MM.1S (cell line): ENCODE measurements around the gene LASP1NB.

Experiments
- EZH2 ChIP-seq: fragments of 300-600 bp; sonication (generic); optimal IDR thresholded peaks from 2 replicates; pipeline ENCODE3; 2017; ENCODE audit warnings: low read depth, mild to moderate bottlenecking, antibody characterized with exemption, low read length, mixed read lengths
- TF ChIP-seq, protein P1 (sequence below): fragments of 300-600 bp; sonication (generic); IDR thresholded peaks from 2 replicates; pipeline ENCODE4 v1.5.1; 2016; ENCODE audit warnings: antibody characterized with exemption, low read length, mixed read lengths

DNA sequence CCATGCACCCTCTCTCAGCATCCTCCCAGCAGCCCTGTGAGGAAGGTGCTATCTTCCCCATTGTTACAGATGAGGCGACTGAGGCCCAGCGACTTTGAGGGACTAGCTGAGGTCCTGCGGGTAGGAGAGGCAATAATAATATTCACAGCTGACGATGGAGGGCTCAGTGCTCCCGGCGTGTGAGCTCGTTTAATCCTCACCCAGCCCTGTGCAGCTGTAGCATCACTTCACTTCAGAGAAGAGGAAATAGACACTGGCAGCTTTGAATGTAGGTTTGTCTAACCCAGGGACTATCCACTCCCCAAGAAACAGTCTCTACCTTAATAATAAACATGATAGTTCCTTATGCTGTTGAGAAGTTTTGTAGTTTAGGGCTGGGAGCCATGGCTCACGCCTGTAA, 34.0 kb upstream of the LASP1NB start:
- TF ChIP-seq, protein P1, sequence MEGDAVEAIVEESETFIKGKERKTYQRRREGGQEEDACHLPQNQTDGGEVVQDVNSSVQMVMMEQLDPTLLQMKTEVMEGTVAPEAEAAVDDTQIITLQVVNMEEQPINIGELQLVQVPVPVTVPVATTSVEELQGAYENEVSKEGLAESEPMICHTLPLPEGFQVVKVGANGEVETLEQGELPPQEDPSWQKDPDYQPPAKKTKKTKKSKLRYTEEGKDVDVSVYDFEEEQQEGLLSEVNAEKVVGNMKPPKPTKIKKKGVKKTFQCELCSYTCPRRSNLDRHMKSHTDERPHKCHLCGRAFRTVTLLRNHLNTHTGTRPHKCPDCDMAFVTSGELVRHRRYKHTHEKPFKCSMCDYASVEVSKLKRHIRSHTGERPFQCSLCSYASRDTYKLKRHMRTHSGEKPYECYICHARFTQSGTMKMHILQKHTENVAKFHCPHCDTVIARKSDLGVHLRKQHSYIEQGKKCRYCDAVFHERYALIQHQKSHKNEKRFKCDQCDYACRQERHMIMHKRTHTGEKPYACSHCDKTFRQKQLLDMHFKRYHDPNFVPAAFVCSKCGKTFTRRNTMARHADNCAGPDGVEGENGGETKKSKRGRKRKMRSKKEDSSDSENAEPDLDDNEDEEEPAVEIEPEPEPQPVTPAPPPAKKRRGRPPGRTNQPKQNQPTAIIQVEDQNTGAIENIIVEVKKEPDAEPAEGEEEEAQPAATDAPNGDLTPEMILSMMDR, result no peak
- TF ChIP-seq EZH2, result no peak
